C1 segment of cervical spinal cord (tissue), 14 donors: Measurements from ENCODE around the gene RGS6.
A peak's percentile ranks its signal among the peaks of the same experiment; 100 is the strongest.
"Not testable (repeated sequence)": the region's sequence is repeated elsewhere in the genome, so short reads cannot be mapped to it uniquely, and the experiment has no call there.

Experiments
- DNase-seq, 14 donors: peaks; one replicate each; lab custom pipeline; 2025; lab: John Stamatoyannopoulos, UW

Gene RGS6

GRCh38 chr14:71932229-71932981 is at the start of gene RGS6:
TSS of gene RGS6 (plus strand) at chr14:71932429.
- DNase-seq: peak in 3 of 14 donors; percentile 17 to 38 (median 24)

- DNase-seq: no peak
Observed at GRCh38 chr14:71883094-71883493, 49.1 kb upstream of the RGS6 start.

- no peak for DNase-seq
Observed at GRCh38 chr14:71885301-71885700, 46.9 kb upstream of the RGS6 start.

- DNase-seq: not testable (repeated sequence)
Observed at GRCh38 chr14:71887802-71888201, 44.4 kb upstream of the RGS6 start.

DNA sequence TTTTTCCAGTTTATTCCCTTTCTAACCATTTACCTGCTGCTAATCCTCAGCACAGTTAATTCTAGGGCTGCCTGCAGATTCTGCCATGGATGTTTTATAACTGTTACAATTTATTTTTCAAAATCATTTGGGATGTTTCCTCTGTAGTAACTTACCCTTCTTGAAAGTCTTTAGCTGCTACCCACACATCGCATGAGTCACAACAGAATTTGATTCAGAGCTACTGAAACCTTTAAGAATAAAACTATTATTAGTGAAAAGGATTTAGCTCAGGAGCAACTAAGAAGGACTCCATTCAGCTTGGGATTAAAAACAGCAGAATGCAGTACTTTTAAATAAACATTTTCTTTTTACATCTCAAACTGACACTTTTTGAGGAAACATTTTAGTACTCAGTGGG is 41.7 kb upstream of the RGS6 start:
- DNase-seq: no peak

DNA sequence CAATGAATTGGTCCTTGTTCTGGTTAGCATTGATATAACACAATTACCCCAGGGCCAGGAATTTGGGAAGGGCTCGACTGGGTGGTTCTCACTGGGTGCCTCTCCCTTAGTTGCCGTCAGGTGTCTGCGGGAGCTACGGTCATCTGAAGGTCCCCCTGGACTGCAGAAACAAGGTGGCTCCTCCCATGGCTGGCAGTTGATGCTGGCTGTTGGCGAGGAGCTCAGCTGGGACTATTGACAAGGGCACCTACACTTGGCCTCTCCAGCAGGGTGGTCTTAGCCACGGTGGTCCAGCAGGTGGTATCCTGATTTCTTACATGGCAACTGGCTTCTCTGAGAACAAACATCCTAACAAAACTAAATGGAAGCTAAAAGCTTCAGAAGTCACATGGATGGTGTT is 41.0 kb upstream of the RGS6 start:
- DNase-seq: no peak

GRCh38 chr14:71891970-71892369 is 40.3 kb upstream of the RGS6 start:
- no peak for DNase-seq

DNA sequence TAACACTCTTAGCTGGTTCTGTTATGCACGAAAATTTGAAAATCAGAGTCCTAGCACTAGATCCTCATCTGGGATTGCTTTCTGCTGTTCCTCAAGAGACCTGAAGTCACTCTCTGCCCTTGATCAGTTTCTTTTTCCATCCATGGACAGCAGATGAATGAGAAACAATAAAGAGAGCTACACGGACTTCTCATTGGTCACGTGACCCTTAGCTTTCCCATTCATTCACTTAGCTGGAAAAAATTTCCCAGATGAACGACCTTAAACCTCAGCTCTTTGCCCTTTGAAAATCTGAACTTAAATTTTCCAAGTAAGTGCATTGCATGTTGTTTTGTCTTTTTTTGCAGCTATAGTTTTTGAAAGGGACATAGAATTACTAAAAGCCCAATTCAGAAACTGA is 27.2 kb upstream of the RGS6 start:
- DNase-seq: no peak

- no peak for DNase-seq
Observed at GRCh38 chr14:71905860-71906259, 26.4 kb upstream of the RGS6 start.

DNA sequence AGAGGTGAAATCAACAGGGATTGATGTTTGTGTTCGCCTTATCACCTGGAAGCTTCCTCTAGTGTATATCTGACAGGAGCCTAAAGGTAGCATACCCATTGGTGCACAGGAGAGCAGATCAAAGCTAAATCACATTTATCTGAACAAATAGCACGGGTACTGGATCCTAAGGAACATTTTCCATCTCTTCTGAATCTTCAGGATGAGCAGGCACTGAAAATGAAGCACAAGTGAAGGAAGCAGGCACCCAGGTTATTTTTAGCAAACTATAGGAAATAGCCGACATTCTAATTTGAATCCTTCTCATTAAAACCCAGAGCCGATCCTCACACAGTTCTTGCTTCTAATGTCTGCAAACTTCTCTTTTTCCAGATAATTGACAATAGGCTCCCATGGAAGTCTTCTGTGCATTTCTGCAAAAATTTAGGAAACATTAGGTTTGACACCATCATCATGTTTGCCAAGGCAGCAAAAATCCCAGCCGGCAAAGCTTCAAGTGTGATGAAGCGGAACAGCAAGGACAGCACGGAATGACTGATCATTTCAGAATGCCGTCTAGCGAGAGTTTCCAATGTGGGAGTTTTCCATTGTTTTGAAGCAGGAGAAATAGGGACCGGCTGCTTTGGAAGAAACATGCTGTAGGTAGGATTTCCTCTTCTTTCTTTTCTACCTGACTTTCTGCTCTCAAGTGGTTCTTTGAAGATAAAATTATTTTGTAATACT is 24.3 kb upstream of the RGS6 start:
- no peak for DNase-seq

GRCh38 chr14:71911669-71912068 is 20.6 kb upstream of the RGS6 start:
- no peak for DNase-seq

- DNase-seq: no peak
Observed at GRCh38 chr14:71913342-71913741, 18.9 kb upstream of the RGS6 start.

DNA sequence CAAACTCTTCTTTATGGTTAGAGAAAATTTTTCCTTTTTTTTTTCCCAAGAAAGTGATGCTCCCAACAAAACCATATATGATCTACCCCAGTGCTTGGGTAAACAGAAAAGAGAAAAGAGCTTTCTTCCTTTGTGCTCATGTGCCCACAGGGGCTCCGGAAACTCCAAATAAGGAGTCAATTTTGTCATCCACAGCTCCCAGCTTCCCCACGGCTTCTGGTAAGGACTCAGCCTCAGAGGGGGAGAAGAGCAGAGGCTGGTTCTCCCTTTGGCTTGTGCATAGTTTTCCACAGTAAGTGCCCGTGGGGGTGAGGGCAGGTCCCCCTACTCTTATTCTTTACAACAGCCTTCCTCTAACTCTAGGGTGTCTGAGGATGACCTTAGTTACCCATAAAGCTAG is 13.3 kb upstream of the RGS6 start:
- no peak for DNase-seq

DNA sequence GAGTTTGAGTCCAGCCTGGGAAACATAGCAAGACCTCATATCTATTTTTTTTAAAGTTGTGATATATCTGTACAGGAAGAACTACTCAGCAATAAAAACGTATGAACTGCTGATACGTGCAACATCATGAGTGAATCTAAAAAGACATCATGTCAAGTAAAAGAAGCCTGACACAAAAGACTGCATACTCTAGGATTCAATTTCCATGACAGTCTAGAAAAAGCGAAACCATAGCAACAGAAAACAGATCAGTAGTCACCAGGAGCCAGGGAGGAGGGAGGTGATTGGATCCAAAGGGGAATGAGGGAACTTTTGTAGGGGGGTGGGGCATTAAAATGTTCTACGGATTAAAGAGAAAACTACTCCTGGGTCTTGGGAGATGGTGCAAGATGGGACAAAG is 8.7 kb upstream of the RGS6 start:
- no peak for DNase-seq

DNA sequence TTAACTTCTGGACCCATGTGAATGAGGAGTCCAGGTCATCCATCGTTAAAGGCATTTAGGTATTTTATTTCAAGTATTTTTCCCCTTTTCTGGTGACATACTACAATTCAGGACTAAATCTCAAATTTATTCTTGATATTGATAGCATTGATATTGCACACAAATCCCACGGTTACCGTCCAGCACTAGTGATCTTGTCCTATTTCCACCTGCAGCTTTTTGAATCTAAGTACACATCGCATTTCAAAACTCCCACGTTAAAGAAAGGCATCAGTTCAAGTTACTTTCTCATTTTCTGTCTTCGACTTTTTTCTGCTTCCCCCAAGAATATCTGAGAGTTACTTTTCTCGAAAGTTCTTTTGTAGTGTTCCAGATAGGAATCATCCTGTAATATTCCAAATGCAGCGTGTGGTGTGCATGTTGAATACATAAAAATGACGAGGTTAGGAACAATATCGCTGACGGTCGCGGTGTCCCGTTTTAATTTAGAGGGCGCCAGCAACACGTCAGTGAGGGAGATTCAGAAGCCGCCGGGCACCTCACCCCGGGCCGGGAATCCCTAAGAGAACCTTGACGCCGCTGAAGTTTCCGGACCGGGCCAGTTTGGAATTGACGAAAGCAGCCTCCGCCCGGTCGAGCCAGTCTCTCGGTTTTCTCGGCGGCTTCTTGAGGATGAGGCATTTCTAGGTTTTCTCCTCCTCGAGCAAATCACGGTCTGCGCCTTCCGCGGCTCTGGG is 569 bp upstream of the RGS6 start:
- peak in 8 of 14 donors; percentile 1 to 36 (median 14) for DNase-seq

DNA sequence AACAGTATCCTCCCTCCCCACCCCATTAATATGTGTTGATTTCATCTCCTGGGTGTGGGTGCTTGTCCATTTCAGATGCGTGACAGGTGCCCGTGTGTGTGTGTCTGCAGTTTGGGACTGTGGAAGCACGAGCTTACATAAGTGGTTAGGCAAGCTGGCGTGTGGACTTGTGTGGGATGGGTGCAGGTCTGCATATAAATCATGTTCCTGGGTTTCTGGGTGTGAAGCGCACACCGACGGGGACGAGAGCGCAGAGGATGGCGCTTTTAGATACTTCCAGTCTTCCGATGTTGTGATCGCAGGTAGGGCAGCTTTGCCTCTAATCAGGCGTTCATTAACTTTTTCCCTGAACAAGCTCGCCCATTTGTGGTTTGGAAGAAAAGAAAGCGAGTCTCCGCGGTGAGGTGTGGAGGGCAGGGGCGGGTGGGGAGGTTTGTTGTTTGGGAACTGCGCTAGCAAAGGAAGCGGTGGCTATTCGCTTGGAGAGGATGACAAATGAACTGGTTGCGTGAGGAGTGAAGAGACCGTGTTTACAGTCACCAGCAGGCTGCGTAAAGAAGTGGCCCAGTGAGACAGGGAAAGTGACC is 865 bp downstream of the RGS6 start:
- DNase-seq: peak in 2 of 14 donors; percentile 11 to 25

GRCh38 chr14:71938273-71938672 is 6.0 kb downstream of the RGS6 start:
- DNase-seq: not testable (repeated sequence)

DNA sequence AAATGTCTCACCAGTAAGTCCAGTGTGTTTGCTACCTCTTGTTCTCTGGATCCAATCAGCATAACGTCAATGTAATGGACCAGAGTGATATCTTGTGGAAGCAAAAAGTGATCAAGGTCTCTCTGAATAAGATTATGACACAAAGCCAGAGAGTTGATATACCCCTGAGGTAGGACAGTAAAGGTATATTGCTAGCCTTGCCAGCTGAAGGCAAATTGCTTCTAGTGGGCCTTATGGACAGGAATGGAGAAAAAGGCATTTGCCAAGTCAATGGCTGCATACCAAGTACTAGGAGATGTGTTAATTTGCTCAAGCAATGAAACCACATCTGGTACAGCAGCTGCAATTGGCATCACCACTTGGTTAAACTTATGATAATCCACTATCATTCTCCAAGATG is 7.1 kb downstream of the RGS6 start:
- not testable (repeated sequence) for DNase-seq

- DNase-seq: not testable (repeated sequence)
Observed at GRCh38 chr14:71940500-71940899, 8.3 kb downstream of the RGS6 start.

- not testable (repeated sequence) for DNase-seq
Observed at GRCh38 chr14:71941616-71942015, 9.4 kb downstream of the RGS6 start.

DNA sequence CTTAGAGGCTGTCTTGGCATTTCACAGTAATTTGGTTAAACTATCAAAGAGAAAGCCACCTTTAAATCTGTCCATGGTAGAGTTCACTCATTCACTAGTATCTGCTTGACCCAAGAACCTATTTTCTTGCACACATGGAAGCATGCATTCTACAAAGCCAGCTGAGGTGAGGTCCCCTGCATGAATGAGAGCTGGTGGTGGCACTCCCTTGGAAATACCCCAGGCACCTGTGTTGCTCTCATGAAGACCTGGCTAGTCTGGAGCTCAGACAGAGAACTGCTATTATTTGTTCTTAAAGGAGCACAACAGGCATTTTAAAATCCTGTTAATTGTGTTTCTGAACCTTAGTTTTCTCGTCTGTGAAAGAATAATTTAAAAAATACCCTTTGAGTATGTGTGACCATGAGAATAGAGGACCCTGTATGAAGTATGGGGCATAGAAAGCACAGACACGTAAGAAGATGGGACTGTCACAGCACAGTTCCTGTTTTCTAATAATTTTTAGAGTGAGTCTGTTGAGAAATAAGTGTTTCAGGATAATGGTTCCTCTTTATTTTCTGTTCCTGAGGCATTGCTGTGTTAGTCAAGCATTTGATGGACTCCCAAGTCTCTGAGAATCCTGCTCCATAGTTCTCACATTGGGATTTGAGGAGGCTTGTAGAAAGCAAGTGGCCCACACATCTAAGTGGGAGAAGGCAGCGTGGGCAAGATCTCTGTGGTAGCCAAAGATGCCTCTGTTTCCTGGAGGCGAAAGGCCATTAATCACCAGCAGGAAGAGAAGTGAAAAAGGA is 10.9 kb downstream of the RGS6 start:
- DNase-seq: no peak
